GM08714 (cell line): Measurements from ENCODE around the gene TOP2B.

Experiments
- H3K4me3 ChIP-seq: fragments of 200-500 bp; sonication (Bioruptor generic); 2 replicates; pipeline ENCODE4 v1.5.1; 2014; ENCODE audit warnings: mild to moderate bottlenecking, low read length, inconsistent platforms
- ZNF274 ChIP-seq: IDR thresholded peaks from 2 replicates; pipeline ENCODE4 v1.6.1; 2012; ENCODE audit warnings: mild to moderate bottlenecking, low read depth, low read length

TOP2B gene

GRCh38 chr3:25556447-25556846, 108.3 kb downstream of the TOP2B start:
- no peak for TF ChIP-seq ZNF274
- H3K4me3 ChIP-seq, result no peak overlapping the region

GRCh38 chr3:25555695-25556437, 108.8 kb downstream of the TOP2B start:
- no peak for TF ChIP-seq ZNF274
- no peak overlapping the region for H3K4me3 ChIP-seq

- TF ChIP-seq ZNF274, result no peak
- H3K4me3 ChIP-seq, result no peak overlapping the region
Observed at GRCh38 chr3:25554376-25554775, 110.3 kb downstream of the TOP2B start.

- no peak for TF ChIP-seq ZNF274
Observed at GRCh38 chr3:25552251-25552650, 112.5 kb downstream of the TOP2B start.

GRCh38 chr3:25548836-25549235, 115.9 kb downstream of the TOP2B start:
- TF ChIP-seq ZNF274, result no peak
- no peak overlapping the region for H3K4me3 ChIP-seq

More at GRCh38 chr3:25552251-25552650, 112.5 kb downstream of the TOP2B start:
- no peak overlapping the region for H3K4me3 ChIP-seq

GRCh38 chr3:25547943-25548674, 116.6 kb downstream of the TOP2B start:
- no peak for TF ChIP-seq ZNF274
- no peak overlapping the region for H3K4me3 ChIP-seq
